SK-N-SH treated with all-trans-retinoic acid at 6 μM for 48 hours (cell line): ENCODE measurements around the gene CBLL1.
A peak's percentile ranks its signal among the peaks of the same experiment; 100 is the strongest.

Experiments used
- ATAC-seq: fragments of 200-7000 bp; cut with Tn5 transposase; 3 replicates; pipeline ENCODE4 v1.9.1; 2020; ENCODE audit warnings: mild to moderate bottlenecking, moderate library complexity
- ARNTL ChIP-seq: fragments of 450-650 bp; formaldehyde crosslinking; IDR thresholded peaks from 2 replicates; pipeline ENCODE4 v1.5.0; 2020; ENCODE audit warnings: low read depth, mild to moderate bottlenecking, moderate library complexity, borderline replicate concordance
- BACH2 ChIP-seq: fragments of 250-450 bp; sonication (Bioruptor Pico); IDR thresholded peaks from 2 replicates; pipeline ENCODE4 v1.9.0; 2021; ENCODE audit warnings: mild to moderate bottlenecking, borderline replicate concordance
- CSDC2 ChIP-seq: fragments of 250-450 bp; sonication (Bioruptor Pico); IDR thresholded peaks from 2 replicates; pipeline ENCODE4 v1.5.0; 2020; ENCODE audit warnings: mild to moderate bottlenecking, moderate library complexity
- CSRNP3 ChIP-seq: fragments of 250-450 bp; sonication (Bioruptor Pico); IDR thresholded peaks from 2 replicates; pipeline ENCODE4 v1.5.1; 2021; ENCODE audit warnings: mild to moderate bottlenecking, moderate library complexity
- GLIS3 ChIP-seq: fragments of 250-450 bp; sonication (Bioruptor Pico); IDR thresholded peaks from 2 replicates; pipeline ENCODE4 v1.5.0; 2020; ENCODE audit warnings: mild to moderate bottlenecking, moderate library complexity
- ISL1 ChIP-seq: fragments of 250-450 bp; sonication (Bioruptor Pico); IDR thresholded peaks from 2 replicates; pipeline ENCODE4 v2.1.2; 2022; ENCODE audit warnings: mild to moderate bottlenecking, moderate library complexity
- POU6F1 ChIP-seq: fragments of 250-450 bp; sonication (Bioruptor Pico); IDR thresholded peaks from 2 replicates; pipeline ENCODE4 v1.8.0; 2021; ENCODE audit warnings: low read depth, mild to moderate bottlenecking, moderate library complexity, borderline replicate concordance
- RARB ChIP-seq: fragments of 250-450 bp; sonication (Bioruptor Pico); IDR thresholded peaks from 2 replicates; pipeline ENCODE4 v1.8.0; 2021; ENCODE audit warnings: mild to moderate bottlenecking, moderate library complexity
- SNAI2 ChIP-seq: fragments of 250-450 bp; sonication (Bioruptor Pico); IDR thresholded peaks from 2 replicates; pipeline ENCODE4 v1.5.0; 2020; ENCODE audit warnings: mild to moderate bottlenecking, moderate library complexity
- TCF4 ChIP-seq: fragments of 250-450 bp; sonication (Bioruptor Pico); IDR thresholded peaks from 2 replicates; pipeline ENCODE4 v1.8.0; 2021; ENCODE audit warnings: mild to moderate bottlenecking, moderate library complexity, borderline replicate concordance
- TOX ChIP-seq: fragments of 250-450 bp; sonication (Bioruptor Pico); IDR thresholded peaks from 2 replicates; pipeline ENCODE4 v1.8.0; 2021; ENCODE audit warnings: mild to moderate bottlenecking, moderate library complexity, borderline replicate concordance
- TSHZ2 ChIP-seq: fragments of 250-450 bp; sonication (Bioruptor Pico); IDR thresholded peaks from 2 replicates; pipeline ENCODE4 v1.5.0; 2020; ENCODE audit warnings: mild to moderate bottlenecking, moderate library complexity
- ZC3H10 ChIP-seq: fragments of 250-450 bp; sonication (Bioruptor Pico); IDR thresholded peaks from 2 replicates; pipeline ENCODE4 v1.5.1; 2021; ENCODE audit warnings: mild to moderate bottlenecking, moderate library complexity
- ZFP3 ChIP-seq: fragments of 250-450 bp; sonication (Bioruptor Pico); IDR thresholded peaks from 2 replicates; pipeline ENCODE4 v1.5.0; 2020; ENCODE audit warnings: mild to moderate bottlenecking, moderate library complexity
- ZNF565 ChIP-seq: fragments of 450-650 bp; formaldehyde crosslinking; conservative IDR thresholded peaks from 2 replicates; pipeline ENCODE4 v1.5.0; 2020; ENCODE audit warnings: low read depth, mild to moderate bottlenecking, moderate library complexity
- ZNF70 ChIP-seq: fragments of 450-650 bp; formaldehyde crosslinking; IDR thresholded peaks from 2 replicates; pipeline ENCODE4 v1.5.0; 2020; ENCODE audit warnings: mild to moderate bottlenecking, moderate library complexity
- ZNF8 ChIP-seq: fragments of 450-650 bp; formaldehyde crosslinking; IDR thresholded peaks from 2 replicates; pipeline ENCODE4 v1.5.0; 2020; ENCODE audit warnings: mild to moderate bottlenecking, moderate library complexity
- TF ChIP-seq, protein P1 (sequence below): fragments of 250-450 bp; sonication (Bioruptor Pico); IDR thresholded peaks from 2 replicates; pipeline ENCODE4 v1.5.1; 2020; ENCODE audit warnings: low read depth, mild to moderate bottlenecking, moderate library complexity
- TF ChIP-seq, protein P2 (sequence below): fragments of 250-450 bp; sonication (Bioruptor Pico); IDR thresholded peaks from 2 replicates; pipeline ENCODE4 v1.8.0; 2020; ENCODE audit warnings: mild to moderate bottlenecking, moderate library complexity, borderline replicate concordance

CBLL1 gene

DNA sequence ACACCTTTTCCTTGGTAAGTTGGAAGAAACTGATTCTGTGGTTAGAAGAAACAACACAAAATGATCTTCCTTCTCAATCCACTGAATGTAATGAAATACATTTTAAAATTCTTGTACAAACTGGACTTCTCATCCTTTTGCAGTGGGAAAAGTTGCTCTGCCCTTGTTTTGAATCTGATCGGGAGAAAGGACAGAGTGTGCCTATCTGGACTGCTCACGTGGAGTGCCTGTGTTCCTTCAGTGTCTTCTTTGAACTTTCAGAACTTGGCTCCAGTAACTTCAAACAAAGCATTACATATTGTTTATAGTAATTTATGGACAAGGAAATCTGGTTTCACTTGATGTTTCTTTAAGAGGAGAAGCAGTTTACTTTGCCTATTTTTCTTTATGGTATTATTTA is 42.0 kb downstream of the CBLL1 start:
- TF ChIP-seq ARNTL (CRISPR knock-in tag), result no peak
- TF ChIP-seq RARB, result no peak
- peak; percentile 32; the same call in 1 of the 3 replicates for ATAC-seq

DNA sequence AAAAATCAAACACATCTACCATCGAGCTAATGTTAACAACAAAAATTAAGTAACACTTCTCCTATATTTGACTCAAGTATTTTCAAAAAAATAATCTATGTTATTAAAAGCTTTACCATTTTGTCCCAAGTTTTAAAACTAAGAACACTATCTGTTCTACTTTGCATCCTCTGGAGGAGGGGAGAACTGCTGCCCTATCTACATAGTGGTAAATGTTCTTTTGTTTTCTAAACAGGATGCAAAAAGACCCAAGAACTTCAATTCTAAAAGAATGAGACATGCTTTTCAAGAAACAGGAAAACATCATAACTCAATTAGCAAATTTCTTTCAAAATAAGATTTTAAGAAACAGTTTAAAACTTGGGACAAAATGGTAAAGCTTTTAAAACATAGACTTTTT is 44.3 kb downstream of the CBLL1 start:
- ATAC-seq, result no peak
- TF ChIP-seq CSDC2 (CRISPR knock-in tag) (no peak), CSRNP3 (no peak), ARNTL (CRISPR knock-in tag) (no peak), BACH2 (CRISPR knock-in tag) (no peak), RARB (no peak), TSHZ2 (CRISPR knock-in tag) (no peak), ZNF8 (CRISPR knock-in tag) (no peak), TOX (no peak), ZNF70 (CRISPR knock-in tag) (no peak), ISL1 (CRISPR knock-in tag) (no peak)
- TF ChIP-seq, protein P1, sequence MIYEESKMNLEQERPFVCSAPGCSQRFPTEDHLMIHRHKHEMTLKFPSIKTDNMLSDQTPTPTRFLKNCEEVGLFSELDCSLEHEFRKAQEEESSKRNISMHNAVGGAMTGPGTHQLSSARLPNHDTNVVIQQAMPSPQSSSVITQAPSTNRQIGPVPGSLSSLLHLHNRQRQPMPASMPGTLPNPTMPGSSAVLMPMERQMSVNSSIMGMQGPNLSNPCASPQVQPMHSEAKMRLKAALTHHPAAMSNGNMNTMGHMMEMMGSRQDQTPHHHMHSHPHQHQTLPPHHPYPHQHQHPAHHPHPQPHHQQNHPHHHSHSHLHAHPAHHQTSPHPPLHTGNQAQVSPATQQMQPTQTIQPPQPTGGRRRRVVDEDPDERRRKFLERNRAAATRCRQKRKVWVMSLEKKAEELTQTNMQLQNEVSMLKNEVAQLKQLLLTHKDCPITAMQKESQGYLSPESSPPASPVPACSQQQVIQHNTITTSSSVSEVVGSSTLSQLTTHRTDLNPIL, result no peak

DNA sequence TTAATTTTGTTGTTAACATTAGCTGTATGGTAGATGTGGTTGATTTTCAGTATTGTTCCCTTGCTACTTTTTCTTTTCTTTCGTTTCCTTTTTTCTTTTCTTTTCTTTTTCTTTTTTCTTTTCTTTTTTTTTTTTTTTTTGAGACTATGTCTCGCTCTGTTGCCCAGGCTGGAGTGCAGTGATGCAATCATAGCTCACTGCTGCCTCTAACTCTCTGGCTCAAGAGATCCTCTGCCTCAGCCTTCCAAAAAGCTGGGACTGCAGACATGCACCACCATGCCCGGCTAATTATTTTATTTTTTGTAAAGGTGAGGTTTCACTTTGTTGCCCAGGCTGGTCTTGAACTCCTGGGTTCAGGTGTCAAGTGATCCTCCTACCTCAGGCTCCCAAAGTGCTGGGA is 44.7 kb downstream of the CBLL1 start:
- ATAC-seq, result no peak
- TF ChIP-seq ZFP3 (CRISPR knock-in tag), result no peak

DNA sequence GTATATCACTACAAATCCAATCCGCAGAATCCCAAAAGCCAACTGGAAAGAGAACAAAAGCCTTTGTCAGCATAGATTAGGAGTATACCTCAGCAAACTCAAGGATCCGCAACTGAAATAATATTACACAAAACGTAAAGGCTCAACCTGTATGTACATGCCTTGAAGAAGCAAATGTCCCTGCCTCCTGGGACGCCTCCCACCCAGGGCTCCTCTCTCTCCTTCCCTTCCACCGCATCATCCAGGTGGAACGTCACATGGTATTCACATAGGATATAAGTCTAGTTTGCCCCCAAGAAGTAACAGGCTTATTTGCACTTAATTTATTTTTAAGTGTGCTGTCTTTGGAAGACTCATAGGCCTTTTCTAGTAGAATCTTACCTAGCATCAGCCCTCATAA is 45.7 kb downstream of the CBLL1 start:
- ATAC-seq, result no peak
- TF ChIP-seq RARB (no peak), BACH2 (CRISPR knock-in tag) (no peak), ZNF565 (no peak), TCF4 (CRISPR knock-in tag) (no peak), POU6F1 (CRISPR knock-in tag) (no peak), ZNF70 (CRISPR knock-in tag) (no peak), ARNTL (CRISPR knock-in tag) (no peak), TSHZ2 (CRISPR knock-in tag) (no peak), ZC3H10 (CRISPR knock-in tag) (no peak), CSRNP3 (no peak), ZFP3 (CRISPR knock-in tag) (no peak), ISL1 (CRISPR knock-in tag) (no peak), GLIS3 (CRISPR knock-in tag) (no peak), SNAI2 (CRISPR knock-in tag) (no peak)
- TF ChIP-seq, protein P1, result no peak
- TF ChIP-seq, protein P2, sequence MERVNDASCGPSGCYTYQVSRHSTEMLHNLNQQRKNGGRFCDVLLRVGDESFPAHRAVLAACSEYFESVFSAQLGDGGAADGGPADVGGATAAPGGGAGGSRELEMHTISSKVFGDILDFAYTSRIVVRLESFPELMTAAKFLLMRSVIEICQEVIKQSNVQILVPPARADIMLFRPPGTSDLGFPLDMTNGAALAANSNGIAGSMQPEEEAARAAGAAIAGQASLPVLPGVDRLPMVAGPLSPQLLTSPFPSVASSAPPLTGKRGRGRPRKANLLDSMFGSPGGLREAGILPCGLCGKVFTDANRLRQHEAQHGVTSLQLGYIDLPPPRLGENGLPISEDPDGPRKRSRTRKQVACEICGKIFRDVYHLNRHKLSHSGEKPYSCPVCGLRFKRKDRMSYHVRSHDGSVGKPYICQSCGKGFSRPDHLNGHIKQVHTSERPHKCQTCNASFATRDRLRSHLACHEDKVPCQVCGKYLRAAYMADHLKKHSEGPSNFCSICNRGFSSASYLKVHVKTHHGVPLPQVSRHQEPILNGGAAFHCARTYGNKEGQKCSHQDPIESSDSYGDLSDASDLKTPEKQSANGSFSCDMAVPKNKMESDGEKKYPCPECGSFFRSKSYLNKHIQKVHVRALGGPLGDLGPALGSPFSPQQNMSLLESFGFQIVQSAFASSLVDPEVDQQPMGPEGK, result no peak
